K562 (cell line): ENCODE data around the gene PCOLCE2. TPM values are rescaled to one million over a fixed set of nuclear protein-coding genes. Genes with fewer than 3 reads are reported as not detected.

Experiments used
- ATAC-seq: fragments of 200-7000 bp; cut with Tn5 transposase; 3 replicates; pipeline ENCODE4 v1.9.1; 2020; ENCODE audit warnings: moderate library complexity
- BruUV-seq: library from RNA; stranded (reverse); fragments of 400-500 nt; replicated peaks from 2 replicates; lab custom pipeline; 2021; lab: Mats Ljungman, UMichigan
- CTCF ChIA-PET: fragments of 300-600 bp; formaldehyde crosslinking; extraction: SDS; loops from one replicate; lab custom pipeline; 2021; ENCODE audit warnings: low intra/inter-chr PET ratio; lab: Yijun Ruan, JAX
- POLR2A ChIA-PET: fragments of 300-600, 350-650 bp; sonication (Branson Sonifier 250); formaldehyde crosslinking; extraction: SDS; loops from one replicate; lab custom pipeline; 2021; ENCODE audit warnings: antibody characterized with exemption, inconsistent platforms; lab: Yijun Ruan, JAX
- DNase-seq, 4 experiments: peaks; one replicate each; pipeline versions ENCODE4 v3.0.0 to v3.0.0-alpha.2; 2011 to 2018; ENCODE audit warnings: low spot score in 3 of 4, mixed read lengths in 3 of 4; ENCODE audit errors: extremely low read depth in 1 of 4
- FAIRE-seq: peaks from 2 replicates; lab custom pipeline; 2011; peaks lifted over from hg19 to GRCh38; lab: Jason Lieb, UNC
- H2AFZ ChIP-seq: 2 replicates; pipeline ENCODE4 v1.6.0; 2011; ENCODE audit warnings: low read depth, low read length, control low read depth, inconsistent platforms
- H3K27ac ChIP-seq: fragments of 200-600 bp; 3 replicates; pipeline ENCODE4 v1.8.0; 2011; ENCODE audit warnings: low read depth, mild to moderate bottlenecking, control low read depth, inconsistent platforms, low read length, moderate library complexity, mixed read lengths; ENCODE audit errors: extremely low read depth
- H3K27me3 ChIP-seq, 2 experiments: fragments of 300-600 bp in 1 of 2; 2 replicates in 1 of 2; 3 replicates in 1 of 2; pipeline versions ENCODE4 v1.6.0 to v1.8.0; 2011; ENCODE audit warnings: inconsistent platforms in 2 of 2, low read length in 2 of 2, mild to moderate bottlenecking in 1 of 2, mixed read lengths in 1 of 2, moderate library complexity in 1 of 2; ENCODE audit not compliant: control insufficient read depth in 2 of 2, insufficient read depth in 2 of 2
- H3K36me3 ChIP-seq: fragments of 300-600 bp; 3 replicates; pipeline ENCODE4 v1.8.0; 2011; ENCODE audit warnings: mild to moderate bottlenecking, low read length, inconsistent platforms; ENCODE audit not compliant: control insufficient read depth, insufficient read depth
- H3K4me1 ChIP-seq, 2 experiments: fragments of 200-600 bp in 1 of 2; replicated peaks in 1 of 2; 2 replicates in 1 of 2; 3 replicates in 1 of 2; pipeline versions ENCODE4 v1.5.1 to v1.8.0; 2011; ENCODE audit warnings: inconsistent platforms in 2 of 2, low read length in 2 of 2, mild to moderate bottlenecking in 1 of 2, mixed read lengths in 1 of 2, moderate library complexity in 1 of 2; ENCODE audit not compliant: control insufficient read depth in 2 of 2, insufficient read depth in 2 of 2
- H3K4me2 ChIP-seq: 2 replicates; pipeline ENCODE4 v1.6.1; 2011; ENCODE audit warnings: low read length, control low read depth, inconsistent platforms, mixed read lengths; ENCODE audit not compliant: insufficient read depth
- H3K4me3 ChIP-seq: fragments of 200-600 bp; sonication (generic), shearing (Covaris generic); 2 replicates; pipeline ENCODE4 v1.5.1; 2016; ENCODE audit warnings: control low read depth, inconsistent platforms
- H3K79me2 ChIP-seq: fragments of 200-600 bp; 3 replicates; pipeline ENCODE4 v1.8.0; 2011; ENCODE audit warnings: low read length, inconsistent platforms; ENCODE audit not compliant: control insufficient read depth, insufficient read depth
- H3K9ac ChIP-seq, 2 experiments: 2 replicates each; pipeline versions ENCODE4 v1.6.0 to v1.6.1; 2011; ENCODE audit warnings: low read depth in 2 of 2, low read length in 2 of 2, control low read depth in 1 of 2, inconsistent platforms in 1 of 2, mild to moderate bottlenecking in 1 of 2, mixed read lengths in 1 of 2; ENCODE audit not compliant: insufficient read depth in 1 of 2
- H3K9me1 ChIP-seq: one replicate; pipeline ENCODE4 v1.6.0; 2011; ENCODE audit warnings: inconsistent platforms, mild to moderate bottlenecking, low read length, moderate library complexity; ENCODE audit not compliant: control insufficient read depth, insufficient read depth
- H3K9me3 ChIP-seq: replicated peaks from 2 replicates; pipeline ENCODE4 v1.5.1; 2011; ENCODE audit warnings: low read depth, low read length, inconsistent platforms; ENCODE audit not compliant: control insufficient read depth, insufficient read depth
- H4K20me1 ChIP-seq: replicated peaks from 2 replicates; pipeline ENCODE4 v1.6.1; 2011; ENCODE audit warnings: low read length, inconsistent platforms, mixed read lengths; ENCODE audit not compliant: control insufficient read depth, insufficient read depth
- CTCF ChIP-seq, 3 experiments: IDR thresholded peaks in 2 of 3; conservative IDR thresholded peaks in 1 of 3; 2 replicates each; pipeline ENCODE4 v1.5.1; 2011 to 2012; ENCODE audit warnings: low read length in 3 of 3, mild to moderate bottlenecking in 3 of 3, control low read depth in 2 of 3, improper control_type of control experiment in 1 of 3, inconsistent platforms in 1 of 3, low read depth in 1 of 3, mixed read lengths in 1 of 3, moderate library complexity in 1 of 3; ENCODE audit not compliant: insufficient read depth in 2 of 3
- E2F6 ChIP-seq, 2 experiments: IDR thresholded peaks; 2 replicates each; pipeline ENCODE4 v1.6.1; 2011; ENCODE audit warnings: borderline replicate concordance in 1 of 2, control low read depth in 1 of 2, low read depth in 1 of 2, low read length in 1 of 2, mild to moderate bottlenecking in 1 of 2, mixed read lengths in 1 of 2, moderate library complexity in 1 of 2; ENCODE audit not compliant: insufficient read depth in 1 of 2, insufficient read length in 1 of 2, poor library complexity in 1 of 2, severe bottlenecking in 1 of 2; ENCODE audit errors: extremely low read depth in 1 of 2
- HOXB6 ChIP-seq: fragments of 250-450 bp; sonication (Bioruptor Pico); IDR thresholded peaks from 2 replicates; pipeline ENCODE4 v1.5.1; 2022; ENCODE audit warnings: mild to moderate bottlenecking, borderline replicate concordance
- MYC ChIP-seq, 2 experiments: fragments of 250-450 bp in 1 of 2; sonication (Bioruptor Pico) in 1 of 2; IDR thresholded peaks; 2 replicates each; pipeline versions ENCODE4 v1.5.1 to v1.6.1; 2012 to 2021; ENCODE audit warnings: low read depth in 2 of 2, borderline replicate concordance in 1 of 2, improper control_type of control experiment in 1 of 2, low read length in 1 of 2, mild to moderate bottlenecking in 1 of 2, moderate library complexity in 1 of 2
- RAD21 ChIP-seq, 2 experiments: fragments of 250-450 bp in 1 of 2; fragments of 450-650 bp in 1 of 2; sonication (Bioruptor Pico) in 1 of 2; formaldehyde crosslinking in 1 of 2; IDR thresholded peaks in 1 of 2; conservative IDR thresholded peaks in 1 of 2; 2 replicates each; pipeline versions ENCODE4 v1.4.0 to v1.8.0; 2020 to 2022; ENCODE audit warnings: mild to moderate bottlenecking in 2 of 2, moderate library complexity in 1 of 2
- SMARCE1 ChIP-seq: fragments of 450-650 bp; IDR thresholded peaks from 2 replicates; pipeline ENCODE4 v1.7.1; 2016; ENCODE audit warnings: mild to moderate bottlenecking
- ZNF395 ChIP-seq: fragments of 200-800 bp; sonication (Bioruptor generic); IDR thresholded peaks from 2 replicates; pipeline ENCODE4 v1.6.1; 2017; ENCODE audit warnings: missing genetic modification characterization, missing compliant biosample characterization
- WGBS: fragments of 100-300 bp; shearing (Covaris generic); methylation state at CpG from one replicate; pipeline ENCODE4 v1.1.6; 2016; ENCODE audit warnings: low coverage, mixed read lengths; ENCODE audit not compliant: insufficient coverage; ENCODE audit errors: missing lambda C conversion rate; 5-methylcytosine and 5-hydroxymethylcytosine counted together
- in situ Hi-C: fragments of 300-500 bp; cut with MboI; formaldehyde crosslinking; loops from 4 replicates; pipeline ENCODE4 v1.15.0; 2018; ENCODE audit warnings: inconsistent platforms, mixed read lengths
- intact Hi-C: fragments of 100-400 bp; cut with micrococcal nuclease; formaldehyde crosslinking; loops from 2 replicates; pipeline ENCODE4 v1.14.2; 2022
- polyA plus RNA-seq, 8 experiments: library from polyadenylated mRNA; depleted of rRNA in 4 of 8; stranded (reverse) in 5 of 8; unstranded in 3 of 8; fragments of >200 nt; fragmentation: Nextera tagmentation in 2 of 8; fragmentation: Illumina TruSeq in 1 of 8; extraction: Ambion mirVana in 2 of 8; extraction: Trizol in 1 of 8; gene quantifications; 2 replicates each; pipeline versions ENCODE4 v1.2.1 to v1.2.3, GENCODE V29; 2011 to 2014; ENCODE audit warnings: inconsistent platforms in 1 of 8, missing spikeins in 1 of 8
- total RNA-seq, 7 experiments: library from RNA; depleted of rRNA in 6 of 7; stranded (reverse); fragments of >200 nt in 6 of 7; fragmentation: Illumina TruSeq in 2 of 7; extraction: Trizol in 2 of 7; gene quantifications; 2 replicates each; pipeline versions ENCODE4 v1.2.1 to v1.2.3, GENCODE V29; 2011 to 2021; ENCODE audit warnings: low replicate concordance in 1 of 7

Gene PCOLCE2
- total and polyA plus RNA-seq, 9 of the 15 experiments (the other 6 are each of a cell fraction or from before 2014, with no cell fraction given) = 0.18 to 1.2 (median 0.65) TPM

- TF ChIP-seq E2F6 (IDR thresholded peaks at IDR 0.05; ENCODE audit: borderline replicate concordance in 1 of 2, extremely low read depth in 1 of 2, insufficient read depth in 1 of 2, insufficient read length in 1 of 2, low read depth in 1 of 2, low read length in 1 of 2, poor library complexity in 1 of 2, severe bottlenecking in 1 of 2) (peak in 1 of 2 experiments; percentile 19), SMARCE1 (no peak)
- TF ChIP-seq, all 486 proteins: peak for 1
Observed at GRCh38 chr3:142931222-142931621, 42.3 kb upstream of the PCOLCE2 start (continued).

- H3K9me1 ChIP-seq = no peaks in the 10 kb centered on the region
- peaks cover 0 to 14% of the 10 kb centered on the region in 2 experiments; a peak in 4 of 5 replicates for H3K4me1 ChIP-seq
- H4K20me1 ChIP-seq = no peaks in the 10 kb centered on the region
- no peak overlapping the region for H3K4me3 ChIP-seq
- POLR2A ChIA-PET = interaction anchor here (0.9 to 1.7 kb wide), 3 partner anchors 20 to 71 kb away, joined by 3 read pairs; partner anchors contain the start of gene U2SURP
- H2AFZ ChIP-seq = no peak overlapping the region
- no peaks in the 10 kb centered on the region for H3K27me3 ChIP-seq
- no peaks in the 10 kb centered on the region for H3K79me2 ChIP-seq
- CTCF ChIA-PET = interaction anchor here (1.5 to 2.6 kb wide), 2 partner anchors 57 to 64 kb away, joined by 4 to 12 read pairs; no protein-coding TSS in a partner anchor
- 36% methylated on average over 3 of the region's 3 CpGs for WGBS
- ATAC-seq = peak; percentile 18
- H3K9ac ChIP-seq = no peak overlapping the region
- in situ Hi-C loops = loop anchor here (5.0 kb wide), 1 partner anchor 52 kb away; no protein-coding TSS in a partner anchor
- no peaks in the 10 kb centered on the region for H3K36me3 ChIP-seq
- peak; percentile 23 for FAIRE-seq
- DNase-seq = peak in 1 of 4 experiments; percentile 24
- H3K9me3 ChIP-seq = peaks cover 5% of the 10 kb centered on the region
- H3K4me2 ChIP-seq = no peak overlapping the region
- BruUV-seq = no TSS peak
- intact Hi-C loops = no loop called here
- no peak overlapping the region for H3K27ac ChIP-seq
- TF ChIP-seq HOXB6 (no peak), CTCF (IDR thresholded peaks at IDR 0.05 in 2 of 3, conservative IDR thresholded peaks at IDR 0.05 in 1 of 3; ENCODE audit: insufficient read depth in 2 of 3, low read depth in 1 of 3, low read length in 3 of 3) (peak; percentile 7 to 22 (median 20); a peak in 1 of 6 replicates), MYC (IDR thresholded peaks at IDR 0.05; ENCODE audit: low read depth, low read length) (0 out of 2 replicates have a peak, but pooled peaks have one; percentile 5), MYC (CRISPR knock-in tag; IDR thresholded peaks at IDR 0.05; ENCODE audit: borderline replicate concordance, low read depth) (no peak), ZNF395 (CRISPR knock-in tag) (0 out of 2 replicates have a peak, but pooled peaks have one; percentile 5), RAD21 (CRISPR knock-in tag; conservative IDR thresholded peaks at IDR 0.05 in 1 of 2, IDR thresholded peaks at IDR 0.05 in 1 of 2) (peak in 1 of 2 experiments; percentile 17; a peak in 1 of 4 replicates)
Observed at GRCh38 chr3:142930463-142930862, 41.6 kb upstream of the PCOLCE2 start.
